ENCODE data around the gene PPP1R26.

DNA sequence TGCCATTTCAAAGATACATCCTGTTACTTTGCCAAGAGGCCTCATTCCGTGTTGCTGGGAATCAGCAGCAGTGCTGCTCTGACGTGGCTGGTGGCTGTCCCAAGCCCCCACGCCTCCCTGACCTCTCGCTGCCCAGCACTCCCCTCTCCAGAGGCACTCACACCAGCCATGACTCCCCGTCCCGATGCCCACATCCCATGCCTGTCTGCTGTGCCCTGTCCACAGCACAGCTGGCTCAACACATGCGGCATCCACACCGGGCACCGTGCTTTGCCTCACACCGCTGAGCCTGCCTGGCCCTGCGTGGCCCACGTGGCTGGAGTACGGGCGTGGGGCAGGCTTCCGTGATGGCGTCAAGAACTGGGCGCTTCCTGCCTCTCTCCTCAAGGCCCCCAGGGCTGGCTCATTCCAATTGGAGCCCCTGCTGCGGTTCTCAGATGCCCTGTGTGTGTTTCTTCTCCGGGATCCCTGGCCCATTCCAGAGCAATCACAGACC, 33.8 kb downstream of the PPP1R26 start:
- TF ChIP-seq, protein P1, sequence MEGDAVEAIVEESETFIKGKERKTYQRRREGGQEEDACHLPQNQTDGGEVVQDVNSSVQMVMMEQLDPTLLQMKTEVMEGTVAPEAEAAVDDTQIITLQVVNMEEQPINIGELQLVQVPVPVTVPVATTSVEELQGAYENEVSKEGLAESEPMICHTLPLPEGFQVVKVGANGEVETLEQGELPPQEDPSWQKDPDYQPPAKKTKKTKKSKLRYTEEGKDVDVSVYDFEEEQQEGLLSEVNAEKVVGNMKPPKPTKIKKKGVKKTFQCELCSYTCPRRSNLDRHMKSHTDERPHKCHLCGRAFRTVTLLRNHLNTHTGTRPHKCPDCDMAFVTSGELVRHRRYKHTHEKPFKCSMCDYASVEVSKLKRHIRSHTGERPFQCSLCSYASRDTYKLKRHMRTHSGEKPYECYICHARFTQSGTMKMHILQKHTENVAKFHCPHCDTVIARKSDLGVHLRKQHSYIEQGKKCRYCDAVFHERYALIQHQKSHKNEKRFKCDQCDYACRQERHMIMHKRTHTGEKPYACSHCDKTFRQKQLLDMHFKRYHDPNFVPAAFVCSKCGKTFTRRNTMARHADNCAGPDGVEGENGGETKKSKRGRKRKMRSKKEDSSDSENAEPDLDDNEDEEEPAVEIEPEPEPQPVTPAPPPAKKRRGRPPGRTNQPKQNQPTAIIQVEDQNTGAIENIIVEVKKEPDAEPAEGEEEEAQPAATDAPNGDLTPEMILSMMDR (IDR thresholded peaks at IDR 0.05) = no peak
- no peak for TF ChIP-seq POLR2A (IDR thresholded peaks at IDR 0.05)

All from thyroid gland (tissue), 4 donors.